ENCODE measurements around the gene ZFPM1. TPM values are rescaled to one million over a fixed set of nuclear protein-coding genes. Genes with fewer than 3 reads are reported as not detected.

Gene ZFPM1
- total RNA-seq, 1 donor from 2014 or later: 1.7 TPM

DNA sequence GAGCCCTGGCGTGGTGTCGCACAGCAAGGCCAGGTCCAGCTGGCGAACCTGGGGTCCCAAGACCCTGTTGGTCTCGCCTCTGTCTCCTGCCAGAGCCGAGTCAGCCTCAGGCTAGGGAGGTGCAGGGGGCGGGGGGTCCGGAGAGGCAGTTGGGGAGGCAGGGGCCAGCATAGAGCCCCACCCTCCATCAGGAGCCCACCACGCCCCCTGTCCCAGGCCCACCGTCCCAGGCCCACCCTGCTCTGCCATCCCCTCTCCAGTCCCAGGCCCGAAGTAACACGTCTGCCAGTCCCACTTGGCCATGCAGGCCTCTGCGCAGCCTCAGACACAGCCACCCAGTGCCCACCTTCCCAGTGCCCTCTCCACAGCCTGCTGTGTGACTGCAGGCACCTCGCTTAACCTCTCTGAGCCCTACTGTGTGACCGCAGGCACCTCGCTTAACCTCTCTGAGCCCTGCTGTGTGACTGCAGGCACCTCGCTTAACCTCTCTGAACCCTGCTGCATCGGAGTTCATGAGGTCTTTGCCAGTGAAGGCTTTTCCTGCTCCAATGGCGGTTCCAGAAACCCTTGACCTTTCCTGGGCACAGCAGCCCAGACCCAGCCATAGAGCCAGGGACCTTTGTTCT, 41.0 kb upstream of the ZFPM1 start:
- TF ChIP-seq, protein P1, sequence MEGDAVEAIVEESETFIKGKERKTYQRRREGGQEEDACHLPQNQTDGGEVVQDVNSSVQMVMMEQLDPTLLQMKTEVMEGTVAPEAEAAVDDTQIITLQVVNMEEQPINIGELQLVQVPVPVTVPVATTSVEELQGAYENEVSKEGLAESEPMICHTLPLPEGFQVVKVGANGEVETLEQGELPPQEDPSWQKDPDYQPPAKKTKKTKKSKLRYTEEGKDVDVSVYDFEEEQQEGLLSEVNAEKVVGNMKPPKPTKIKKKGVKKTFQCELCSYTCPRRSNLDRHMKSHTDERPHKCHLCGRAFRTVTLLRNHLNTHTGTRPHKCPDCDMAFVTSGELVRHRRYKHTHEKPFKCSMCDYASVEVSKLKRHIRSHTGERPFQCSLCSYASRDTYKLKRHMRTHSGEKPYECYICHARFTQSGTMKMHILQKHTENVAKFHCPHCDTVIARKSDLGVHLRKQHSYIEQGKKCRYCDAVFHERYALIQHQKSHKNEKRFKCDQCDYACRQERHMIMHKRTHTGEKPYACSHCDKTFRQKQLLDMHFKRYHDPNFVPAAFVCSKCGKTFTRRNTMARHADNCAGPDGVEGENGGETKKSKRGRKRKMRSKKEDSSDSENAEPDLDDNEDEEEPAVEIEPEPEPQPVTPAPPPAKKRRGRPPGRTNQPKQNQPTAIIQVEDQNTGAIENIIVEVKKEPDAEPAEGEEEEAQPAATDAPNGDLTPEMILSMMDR (IDR thresholded peaks at IDR 0.05): no peak
- no peak for TF ChIP-seq POLR2AphosphoS5 (IDR thresholded peaks at IDR 0.05; ENCODE audit: insufficient read depth in 1 of 2, low read depth in 1 of 2)
- no peak for TF ChIP-seq POLR2A (IDR thresholded peaks at IDR 0.05)

DNA sequence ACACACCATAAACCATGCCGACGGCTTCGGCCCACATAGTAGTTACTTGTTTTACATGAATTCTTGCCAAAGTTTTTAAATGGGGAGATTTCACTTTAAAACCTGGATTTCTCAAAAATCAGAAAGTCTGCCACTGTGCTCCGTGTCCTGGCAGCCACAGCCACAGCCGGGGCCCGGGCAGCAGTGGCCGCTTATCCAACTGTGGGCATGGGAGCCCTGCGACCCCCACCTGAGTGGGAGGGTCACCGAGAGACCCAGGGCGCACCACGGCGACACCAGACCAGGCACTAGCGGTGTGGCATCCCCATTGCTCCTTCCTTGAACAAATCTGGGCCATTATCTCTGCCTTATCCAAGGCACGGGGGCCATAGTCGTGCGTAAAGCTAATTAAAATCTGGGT, 40.3 kb upstream of the ZFPM1 start:
- Histone ChIP-seq H3K27ac (no peak overlapping the region), H3K9me3 (no peaks in the 10 kb centered on the region), H3K36me3 (no peaks in the 10 kb centered on the region), H3K4me1 (no peaks in the 10 kb centered on the region), H3K27me3 (no peaks in the 10 kb centered on the region), H3K4me3 (no peak overlapping the region)
- DNase-seq (ENCODE audit: extremely low spot score in 2 of 2): no peak
- TF ChIP-seq POLR2A (IDR thresholded peaks at IDR 0.05) (no peak), POLR2AphosphoS5 (IDR thresholded peaks at IDR 0.05; ENCODE audit: insufficient read depth in 1 of 2, low read depth in 1 of 2) (no peak)
- TF ChIP-seq, protein P1 (IDR thresholded peaks at IDR 0.05): no peak
- intact Hi-C loops (cut with DNase I): no loop called here

More for the DNA sequence above, 41.0 kb upstream of the ZFPM1 start:
- no peak for DNase-seq (ENCODE audit: extremely low spot score in 2 of 2)
- H3K27ac ChIP-seq: no peak overlapping the region
- H3K4me1 ChIP-seq: no peaks in the 10 kb centered on the region
- no peaks in the 10 kb centered on the region for H3K27me3 ChIP-seq
- H3K36me3 ChIP-seq: no peaks in the 10 kb centered on the region
- H3K4me3 ChIP-seq: no peak overlapping the region
- H3K9me3 ChIP-seq: no peaks in the 10 kb centered on the region
- intact Hi-C loops (cut with DNase I): no loop called here

DNA sequence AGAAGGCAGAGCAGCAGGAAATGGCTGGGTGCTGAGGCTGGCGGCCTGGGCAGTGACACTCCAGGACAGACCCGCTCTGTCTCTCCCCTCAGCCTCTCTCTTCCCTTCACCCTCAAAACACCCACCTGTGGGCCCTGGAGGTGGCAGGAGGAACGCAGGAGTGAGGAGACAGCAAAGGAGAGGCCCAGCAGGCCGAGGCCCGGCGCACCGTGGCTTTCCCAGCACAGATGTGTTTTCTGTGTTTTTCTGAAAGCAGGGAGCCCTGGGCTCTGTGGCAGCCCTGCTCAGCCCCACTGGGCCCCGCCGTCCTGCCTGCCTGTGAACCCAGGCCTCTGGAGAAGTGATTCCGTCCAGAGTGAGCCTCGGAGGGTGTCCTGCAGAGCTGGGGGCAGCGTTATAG, 39.8 kb upstream of the ZFPM1 start:
- Histone ChIP-seq H3K36me3 (no peaks in the 10 kb centered on the region), H3K4me3 (no peak overlapping the region), H3K27me3 (no peaks in the 10 kb centered on the region), H3K9me3 (no peaks in the 10 kb centered on the region), H3K27ac (no peak overlapping the region), H3K4me1 (no peaks in the 10 kb centered on the region)
- no peak for TF ChIP-seq POLR2AphosphoS5 (IDR thresholded peaks at IDR 0.05; ENCODE audit: insufficient read depth in 1 of 2, low read depth in 1 of 2)
- TF ChIP-seq, protein P1 (IDR thresholded peaks at IDR 0.05): no peak
- no peak for DNase-seq (ENCODE audit: extremely low spot score in 2 of 2)
- intact Hi-C loops (cut with DNase I): no loop called here

- Histone ChIP-seq H3K27ac (no peak overlapping the region), H3K4me3 (no peak overlapping the region), H3K9me3 (no peaks in the 10 kb centered on the region), H3K27me3 (no peaks in the 10 kb centered on the region), H3K4me1 (no peaks in the 10 kb centered on the region), H3K36me3 (no peaks in the 10 kb centered on the region)
- TF ChIP-seq POLR2A (IDR thresholded peaks at IDR 0.05) (no peak), POLR2AphosphoS5 (IDR thresholded peaks at IDR 0.05; ENCODE audit: insufficient read depth in 1 of 2, low read depth in 1 of 2) (no peak)
- TF ChIP-seq, protein P1 (IDR thresholded peaks at IDR 0.05): no peak
- no peak for DNase-seq (ENCODE audit: extremely low spot score in 2 of 2)
- intact Hi-C loops (cut with DNase I): no loop called here
These were observed 39.4 kb upstream of the ZFPM1 start for GRCh38 chr16:88413631-88414030.

GRCh38 chr16:88414521-88415380, 38.3 kb upstream of the ZFPM1 start:
- H3K27me3 ChIP-seq: no peaks in the 10 kb centered on the region
- no peaks in the 10 kb centered on the region for H3K9me3 ChIP-seq
- TF ChIP-seq POLR2AphosphoS5 (IDR thresholded peaks at IDR 0.05; ENCODE audit: insufficient read depth in 1 of 2, low read depth in 1 of 2) (no peak), POLR2A (IDR thresholded peaks at IDR 0.05) (no peak)
- TF ChIP-seq, protein P1 (IDR thresholded peaks at IDR 0.05): no peak
- no peak for DNase-seq (ENCODE audit: extremely low spot score in 2 of 2)
- H3K4me1 ChIP-seq: no peaks in the 10 kb centered on the region
- no peak overlapping the region for H3K27ac ChIP-seq
- intact Hi-C loops (cut with DNase I): no loop called here
- H3K4me3 ChIP-seq: no peak overlapping the region
- H3K36me3 ChIP-seq: no peaks in the 10 kb centered on the region
